Measurements from ENCODE around the gene PPP1R14D. TPM values are rescaled to one million over a fixed set of nuclear protein-coding genes. Genes with fewer than 3 reads are reported as not detected.

PPP1R14D gene
- total RNA-seq, 1 experiment from 2014 or later, result not detected

DNA sequence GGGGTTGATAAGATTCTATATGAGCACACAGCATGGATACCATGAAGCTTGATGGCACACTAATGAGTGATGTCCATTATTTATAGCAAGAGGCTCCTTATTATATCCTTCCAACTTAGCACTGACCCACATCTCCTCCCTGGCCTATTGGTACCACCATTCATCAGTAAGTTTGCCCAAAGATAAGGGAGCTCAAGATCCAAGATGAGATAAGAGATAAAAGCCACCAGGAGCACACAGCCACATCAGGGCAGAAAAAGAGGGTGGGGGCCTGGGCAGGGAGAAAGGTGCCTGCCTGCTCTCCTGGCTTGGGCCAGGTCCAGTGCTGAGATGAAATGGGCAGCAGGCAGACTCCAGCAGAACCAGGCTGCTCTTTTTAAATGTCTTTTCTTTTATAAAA is 4.4 kb upstream of the PPP1R14D start:
- DNase-seq, result no peak
- no peak overlapping the region for H4K91ac ChIP-seq (ENCODE audit: insufficient read length, low read depth, low read length)
- no peak overlapping the region for H3K14ac ChIP-seq (ENCODE audit: insufficient read depth, low read length)
- H2BK12ac ChIP-seq (ENCODE audit: insufficient read length, low read depth, low read length), result no peak overlapping the region
- no peaks in the 10 kb centered on the region for H3K79me2 ChIP-seq (ENCODE audit: insufficient read depth, low read length)
- peaks cover 2% of the 10 kb centered on the region; the same call in 1 of the 2 replicates for H3K4me1 ChIP-seq (ENCODE audit: insufficient read depth, low read length)
- H3K23ac ChIP-seq (ENCODE audit: insufficient read length, low read depth, low read length), result no peak overlapping the region
- H3K18ac ChIP-seq (ENCODE audit: insufficient read length, low read depth, low read length), result no peak overlapping the region
- H3K27ac Mint-ChIP-seq, result no peak overlapping the region
- H4K8ac ChIP-seq (replicated peaks; ENCODE audit: insufficient read length, low read depth, low read length), result no peak overlapping the region
- H2BK15ac ChIP-seq (ENCODE audit: low read depth, low read length), result no peak overlapping the region
- no peak overlapping the region for H3T11ph ChIP-seq (ENCODE audit: low read length)
- no peaks in the 10 kb centered on the region for H3K23me2 ChIP-seq (ENCODE audit: insufficient read length, low read depth, low read length, poor library complexity, severe bottlenecking)
- no peaks in the 10 kb centered on the region for H3K27me3 ChIP-seq (ENCODE audit: insufficient read depth, low read length)
- H2BK20ac ChIP-seq (ENCODE audit: low read depth, low read length, poor library complexity, severe bottlenecking), result no peak overlapping the region
- H3K9me3 Mint-ChIP-seq, result no peaks in the 10 kb centered on the region
- H3K9me3 ChIP-seq (ENCODE audit: control insufficient read depth, low read depth, low read length), result no peaks in the 10 kb centered on the region
- no peak overlapping the region for H3K4me3 Mint-ChIP-seq
- no peak overlapping the region for H2AFZ ChIP-seq (ENCODE audit: low read length)
- no peaks in the 10 kb centered on the region for H3K27me3 Mint-ChIP-seq (ENCODE audit: low read depth)
- no peak overlapping the region for H2AK5ac ChIP-seq (ENCODE audit: insufficient read length, low read length)
- no peak overlapping the region for H2BK120ac ChIP-seq (ENCODE audit: low read depth, low read length, poor library complexity, severe bottlenecking)
- H3K27ac ChIP-seq (ENCODE audit: insufficient read length, low read depth, low read length), result no peak overlapping the region
- no peak overlapping the region for H3K4me2 ChIP-seq (ENCODE audit: insufficient read depth, insufficient read length, low read length)
- peaks cover 0 to 2% (median 0%) of the 10 kb centered on the region in 3 experiments; a peak in 1 of 7 replicates for H3K36me3 Mint-ChIP-seq (ENCODE audit: insufficient read depth in 1 of 3, low read depth in 3 of 3)
- no peak overlapping the region for H3K56ac ChIP-seq (ENCODE audit: insufficient read length, low read depth, low read length)
- TF ChIP-seq, protein P1, sequence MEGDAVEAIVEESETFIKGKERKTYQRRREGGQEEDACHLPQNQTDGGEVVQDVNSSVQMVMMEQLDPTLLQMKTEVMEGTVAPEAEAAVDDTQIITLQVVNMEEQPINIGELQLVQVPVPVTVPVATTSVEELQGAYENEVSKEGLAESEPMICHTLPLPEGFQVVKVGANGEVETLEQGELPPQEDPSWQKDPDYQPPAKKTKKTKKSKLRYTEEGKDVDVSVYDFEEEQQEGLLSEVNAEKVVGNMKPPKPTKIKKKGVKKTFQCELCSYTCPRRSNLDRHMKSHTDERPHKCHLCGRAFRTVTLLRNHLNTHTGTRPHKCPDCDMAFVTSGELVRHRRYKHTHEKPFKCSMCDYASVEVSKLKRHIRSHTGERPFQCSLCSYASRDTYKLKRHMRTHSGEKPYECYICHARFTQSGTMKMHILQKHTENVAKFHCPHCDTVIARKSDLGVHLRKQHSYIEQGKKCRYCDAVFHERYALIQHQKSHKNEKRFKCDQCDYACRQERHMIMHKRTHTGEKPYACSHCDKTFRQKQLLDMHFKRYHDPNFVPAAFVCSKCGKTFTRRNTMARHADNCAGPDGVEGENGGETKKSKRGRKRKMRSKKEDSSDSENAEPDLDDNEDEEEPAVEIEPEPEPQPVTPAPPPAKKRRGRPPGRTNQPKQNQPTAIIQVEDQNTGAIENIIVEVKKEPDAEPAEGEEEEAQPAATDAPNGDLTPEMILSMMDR (conservative IDR thresholded peaks at IDR 0.05), result no peak
- no peak overlapping the region for H4K5ac ChIP-seq (ENCODE audit: insufficient read length, low read depth, low read length)
- no peaks in the 10 kb centered on the region for H4K20me1 ChIP-seq (ENCODE audit: control insufficient read depth, insufficient read depth, insufficient read length)
- H3K79me1 ChIP-seq (ENCODE audit: insufficient read depth, low read depth, low read length, poor library complexity, severe bottlenecking), result no peaks in the 10 kb centered on the region
- H3K4me1 Mint-ChIP-seq, result peaks cover 9% of the 10 kb centered on the region in 2 experiments
- no peak overlapping the region for H2BK5ac ChIP-seq (ENCODE audit: insufficient read length, low read length)
- no peak overlapping the region for H3K4ac ChIP-seq (ENCODE audit: low read depth, low read length)
- H3K9ac ChIP-seq (ENCODE audit: extremely low read depth, insufficient read length, low read length), result no peak overlapping the region

Data from H9 (cell line).